Heart right ventricle (tissue), 16 donors: ENCODE results near the gene ARRDC2. TPM values are rescaled to one million over a fixed set of nuclear protein-coding genes. Genes with fewer than 3 reads are reported as not detected.

Experiments used
- ATAC-seq, 8 donors: fragments of 200-7000 bp; cut with Tn5 transposase; one replicate each; pipeline ENCODE4 v1.9.1; 2020; ENCODE audit warnings: mild to moderate bottlenecking in 8 of 8, moderate library complexity in 8 of 8, moderate number of reproducible peaks in 1 of 8
- DNase-seq, 2 donors: peaks; one replicate each; pipeline ENCODE4 v3.0.0-alpha.2; 2020
- H3K27ac ChIP-seq, 10 donors: fragments of 200-600 bp; sonication (generic) in 2 of 10; one replicate each; pipeline versions ENCODE4 v1.5.0 to v1.8.0; 2020 to 2022; ENCODE audit warnings: mild to moderate bottlenecking in 3 of 10
- H3K27me3 ChIP-seq, 7 donors: fragments of 200-600 bp; one replicate each; pipeline ENCODE4 v1.8.0; 2021 to 2022; ENCODE audit warnings: mild to moderate bottlenecking in 2 of 7
- H3K36me3 ChIP-seq, 9 donors: fragments of 200-600 bp; sonication (generic) in 1 of 9; one replicate each; pipeline versions ENCODE4 v1.5.0 to v1.8.0; 2020 to 2022; ENCODE audit warnings: mild to moderate bottlenecking in 2 of 9
- H3K4me1 ChIP-seq, 9 donors: fragments of 200-600 bp; sonication (generic) in 1 of 9; one replicate each; pipeline versions ENCODE4 v1.5.0 to v1.8.0; 2020 to 2022; ENCODE audit warnings: mild to moderate bottlenecking in 4 of 9
- H3K4me3 ChIP-seq, 10 donors: fragments of 200-600 bp; sonication (generic) in 2 of 10; one replicate each; pipeline versions ENCODE4 v1.5.0 to v1.8.0; 2020 to 2022; ENCODE audit warnings: mild to moderate bottlenecking in 7 of 10, moderate library complexity in 2 of 10
- H3K9me3 ChIP-seq, 11 donors: fragments of 200-600 bp in 10 of 11; sonication (generic) in 2 of 11; one replicate each; pipeline versions ENCODE4 v1.5.0 to v1.8.0; 2013 to 2022; ENCODE audit warnings: mild to moderate bottlenecking in 2 of 11, control low read depth in 1 of 11, moderate library complexity in 1 of 11
- CTCF ChIP-seq, 9 donors: fragments of 200-600 bp; sonication (generic) in 2 of 9; IDR thresholded peaks; one replicate each; pipeline versions ENCODE4 v1.5.0 to v1.8.0; 2021 to 2022; ENCODE audit warnings: antibody characterized with exemption in 9 of 9, mild to moderate bottlenecking in 5 of 9, moderate library complexity in 1 of 9
- WGBS, 2 donors: extraction: QIAGEN DNeasy Blood & Tissue Kit; methylation state at CpG; one replicate each; pipeline ENCODE4 v1.1.7; 2013; ENCODE audit warnings: inconsistent platforms in 1 of 2; 5-methylcytosine and 5-hydroxymethylcytosine counted together
- intact Hi-C, 10 donors: fragments of 100-400 bp; cut with DNase I; formaldehyde crosslinking; loops; one replicate each; pipeline versions ENCODE4 v1.11.1 to v1.14.2; 2022
- polyA plus RNA-seq, 2 donors: library from polyadenylated mRNA; stranded (reverse); fragments of 200-250 nt; gene quantifications; one replicate each; pipeline ENCODE4 v1.2.3, GENCODE V29; 2013
- total RNA-seq, 10 donors: library from RNA; stranded (reverse); fragmentation: NEBNext Ultra II Directional in 3 of 10; extraction: Animal tissue kit (Norgen Biotek cat#: 25700) in 3 of 10; gene quantifications; one replicate each; pipeline versions ENCODE4 v1.2.1 to v1.2.4, GENCODE V29; 2021 to 2023
- donor health status: Arrhythmogenic right ventricular cardiomyopathy.
- donor health status: ischemic (EF 13 %, LVEDD 7.1; RV severe dilation, severe dysfunction).
- donor health status: healthy with polysubstance abuse.
- donor health status: DM: no; HTN: yes; CAD: no.
- donor health status: DM: no; HTN: no; CAD: no.
- donor health status: ischemic (EF 25% LVEDD 6.9; RV normal size, moderate dysfunction).
- donor health status: ischemic (EF 25% LVEDD 5.7; RV mildly dilated, moderate dysfunction).
- donor health status: healthy.
- donor health status: DM: yes; HTN: yes; CAD: no.
- donor health status: Ischemic cardiomyopathy.
- donor health status: ischemic (EF 35%, LVEDD 5.7; RV mildly dilated, moderate dysfunction).
- donor health status: nonischemic (EF 11% LVEDD 7.7; RV severe dilation, severe dysfunction).
- donor health status: DM: yes; HTN: yes; CAD: no.
- donor health status: PGD.
- donor health status: ischemic (EF 29% LVEDD 5.4; RV normal size, mild dysfunction).
- donor health status: nonischemic (EF 23%, LVEDD 6.1; RV moderate dilation, normal function).

Gene ARRDC2
- total and polyA plus RNA-seq, 12 donors, result 4.8 to 45.5 (median 11.8) TPM

DNA sequence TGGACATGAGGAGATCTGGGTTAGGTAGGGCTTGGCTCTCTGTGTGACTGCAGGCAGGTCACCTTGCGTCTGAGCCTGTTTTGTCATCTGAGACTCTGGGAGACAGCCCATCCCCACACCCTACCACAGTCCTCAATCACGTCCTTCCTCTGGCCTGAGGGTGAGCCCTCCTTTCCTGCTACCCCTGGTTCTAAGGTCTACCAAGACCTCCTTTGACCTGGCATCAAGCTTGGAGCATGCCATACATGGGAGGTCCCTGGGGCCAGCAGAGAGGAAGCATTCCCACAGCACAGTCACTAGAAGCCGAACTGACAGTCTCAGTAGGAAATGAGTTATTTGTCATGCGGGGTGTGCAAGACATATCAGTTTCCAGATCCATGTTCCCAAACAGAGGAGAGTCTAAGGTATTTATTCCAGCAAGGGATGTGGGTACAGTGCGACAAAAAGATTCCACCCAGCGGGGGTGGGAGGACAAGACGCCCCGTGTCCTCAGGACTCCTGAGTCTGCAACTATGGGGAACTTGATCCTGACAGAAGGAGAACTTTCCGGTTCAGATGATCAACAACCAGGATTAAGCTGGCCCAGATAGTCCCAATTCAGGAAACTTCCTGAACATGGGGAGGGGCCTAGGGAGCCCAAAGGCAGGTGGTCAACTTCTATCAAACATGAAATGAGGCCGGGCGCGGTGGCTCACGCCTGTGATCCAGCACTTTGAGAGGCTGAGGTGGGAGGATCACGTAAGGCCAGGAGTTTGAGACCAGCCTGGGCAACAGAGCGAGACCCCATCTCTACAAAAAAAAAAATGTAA, 9.5 kb downstream of the ARRDC2 start:
- WGBS, 2 donors, result 57 to 68% methylated on average over 15 of the region's 15 CpGs
- intact Hi-C loops, result no loop called here
- peak in 1 of 2 donors; percentile 25 for DNase-seq

DNA sequence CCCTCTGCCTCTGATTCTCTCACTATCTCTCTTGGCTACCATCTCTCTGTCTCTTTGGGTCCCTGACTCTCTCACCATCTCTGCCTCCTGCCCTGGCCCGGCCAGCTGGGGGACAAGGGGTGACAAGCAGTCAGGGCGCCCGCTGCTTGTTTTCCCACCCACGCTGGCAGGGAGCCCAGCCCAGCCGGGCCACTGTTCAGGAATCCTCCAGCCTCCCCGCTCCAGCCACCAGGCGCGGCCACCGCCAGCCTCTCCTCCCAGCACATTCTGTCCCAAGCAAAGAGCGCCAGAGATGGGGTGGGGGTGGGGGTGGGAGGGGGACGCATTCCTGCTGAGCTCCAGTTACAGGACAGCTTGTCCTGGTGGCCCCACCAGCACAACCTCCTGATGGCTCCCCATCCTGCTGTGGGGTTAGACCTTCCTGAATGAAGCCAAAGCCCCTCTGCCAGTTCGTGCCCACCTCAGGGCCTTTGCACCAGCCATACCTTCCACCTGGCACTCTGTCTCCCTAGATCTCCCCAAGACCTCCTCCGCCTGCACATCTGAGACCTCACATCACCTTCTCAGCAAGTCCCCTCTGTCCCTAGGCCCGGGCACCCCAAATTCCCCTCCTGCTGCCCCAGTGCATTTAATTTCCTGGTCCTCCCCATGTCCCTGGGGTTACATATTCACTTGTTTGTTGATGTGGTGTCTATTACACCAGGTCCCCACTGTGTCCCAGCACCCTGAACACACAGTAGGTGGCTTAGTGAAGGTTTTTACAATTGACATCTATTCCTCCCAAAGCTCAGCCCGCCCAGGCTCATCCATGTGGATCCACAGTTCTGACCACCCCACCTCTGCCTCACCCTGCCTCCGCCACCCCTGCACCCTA, 12.5 kb downstream of the ARRDC2 start:
- Histone ChIP-seq H3K9me3 (no peaks in the 10 kb centered on the region), H3K36me3 (peaks cover 0 to 4% (median 0%) of the 10 kb centered on the region in 9 donors), H3K4me1 (peaks cover 52 to 83% (median 73%) of the 10 kb centered on the region in 9 donors), H3K27ac (peak overlapping the region; percentile 81 to 96 (median 94)), H3K27me3 (no peaks in the 10 kb centered on the region), H3K4me3 (no peak overlapping the region)
- DNase-seq, result peak; percentile 87 to 95
- intact Hi-C loops, result loop anchor here in 2 of 10 donors (1.0 to 2.0 kb wide), 2 partner anchors 28 to 30 kb away; no protein-coding TSS in a partner anchor
- TF ChIP-seq CTCF (IDR thresholded peaks at IDR 0.05), result peak in 4 of 9 donors; percentile 16 to 27 (median 18)
- WGBS, 2 donors, result 25 to 27% methylated on average over 16 of the region's 16 CpGs
- ATAC-seq, result peak; percentile 42 to 79 (median 62)

More for the DNA sequence above, 9.5 kb downstream of the ARRDC2 start:
- H3K4me3 ChIP-seq, result no peak overlapping the region
- no peaks in the 10 kb centered on the region for H3K9me3 ChIP-seq
- no peaks in the 10 kb centered on the region for H3K27me3 ChIP-seq
- no peak for TF ChIP-seq CTCF (IDR thresholded peaks at IDR 0.05)
- H3K27ac ChIP-seq, result peak overlapping the region; percentile 70 to 96 (median 84)
- peaks cover 41 to 74% (median 63%) of the 10 kb centered on the region in 9 donors for H3K4me1 ChIP-seq
- H3K36me3 ChIP-seq, result peaks cover 0 to 33% (median 15%) of the 10 kb centered on the region in 9 donors
- peak in 7 of 8 donors; percentile 6 to 65 (median 25) for ATAC-seq

GRCh38 chr19:18021121-18021755, 13.3 kb downstream of the ARRDC2 start:
- Histone ChIP-seq H3K4me3 (peak overlapping the region in 1 of 10 donors; percentile 36), H3K4me1 (peaks cover 52 to 80% (median 71%) of the 10 kb centered on the region in 9 donors)

More at GRCh38 chr19:18021121-18021755, 13.3 kb downstream of the ARRDC2 start:
- no peaks in the 10 kb centered on the region for H3K36me3 ChIP-seq
- intact Hi-C loops, result loop anchor here in 2 of 10 donors (1.0 to 2.0 kb wide), 2 partner anchors 28 to 29 kb away; no protein-coding TSS in a partner anchor
- TF ChIP-seq CTCF (IDR thresholded peaks at IDR 0.05), result no peak
- H3K9me3 ChIP-seq, result no peaks in the 10 kb centered on the region
- DNase-seq (peak; percentile 90 to 91), ATAC-seq (peak; percentile 30 to 72 (median 52))
- H3K27me3 ChIP-seq, result no peaks in the 10 kb centered on the region
- WGBS, 2 donors, result 42 to 60% methylated on average over 21 of the region's 21 CpGs
- H3K27ac ChIP-seq, result peak overlapping the region; percentile 81 to 96 (median 94)
